HEK293T (cell line): ENCODE data around the gene TLCD1.

ENCODE experiments used
- CTCF ChIA-PET: fragments of 350-600 bp; formaldehyde crosslinking; extraction: SDS; loops from one replicate; lab custom pipeline; 2021; ENCODE audit warnings: antibody characterized with exemption, inconsistent platforms; lab: Yijun Ruan, JAX
- POLR2A ChIA-PET: fragments of 350-600 bp; formaldehyde crosslinking; extraction: SDS; loops from one replicate; lab custom pipeline; 2020; ENCODE audit warnings: antibody characterized with exemption, inconsistent platforms; lab: Yijun Ruan, JAX
- DNase-seq: peaks from one replicate; pipeline ENCODE4 v3.0.0; 2012; ENCODE audit warnings: mixed read lengths; ENCODE audit errors: extremely low spot score
- ARNT ChIP-seq: fragments of 450-650 bp; IDR thresholded peaks from 2 replicates; pipeline ENCODE4 v1.6.1; 2017; ENCODE audit warnings: mild to moderate bottlenecking
- BHLHE40 ChIP-seq: fragments of 450-650 bp; IDR thresholded peaks from 2 replicates; pipeline ENCODE4 v1.6.1; 2016; ENCODE audit warnings: mild to moderate bottlenecking, moderate library complexity, borderline replicate concordance
- CTBP1 ChIP-seq: fragments of 450-650 bp; IDR thresholded peaks from 2 replicates; pipeline ENCODE4 v1.6.1; 2016; ENCODE audit warnings: borderline replicate concordance
- ELF4 ChIP-seq: fragments of 450-650 bp; IDR thresholded peaks from 2 replicates; pipeline ENCODE4 v1.6.1; 2017; ENCODE audit warnings: antibody characterized with exemption
- FOXA1 ChIP-seq: fragments of 450-650 bp; IDR thresholded peaks from 2 replicates; pipeline ENCODE4 v1.6.1; 2016; ENCODE audit warnings: mild to moderate bottlenecking
- FOXK2 ChIP-seq: fragments of 450-650 bp; IDR thresholded peaks from 2 replicates; pipeline ENCODE4 v1.6.1; 2016; ENCODE audit warnings: mild to moderate bottlenecking
- FOXM1 ChIP-seq: fragments of 450-650 bp; IDR thresholded peaks from 2 replicates; pipeline ENCODE4 v1.6.1; 2017; ENCODE audit warnings: mild to moderate bottlenecking, borderline replicate concordance
- HDGF ChIP-seq: fragments of 450-650 bp; IDR thresholded peaks from 2 replicates; pipeline ENCODE4 v1.6.1; 2017; ENCODE audit warnings: antibody characterized with exemption, borderline replicate concordance
- L3MBTL2 ChIP-seq: fragments of 450-650 bp; conservative IDR thresholded peaks from 2 replicates; pipeline ENCODE4 v1.6.1; 2016; ENCODE audit warnings: mild to moderate bottlenecking
- LEF1 ChIP-seq: fragments of 450-650 bp; IDR thresholded peaks from 2 replicates; pipeline ENCODE4 v1.6.1; 2017; ENCODE audit warnings: mild to moderate bottlenecking, borderline replicate concordance
- NFRKB ChIP-seq: fragments of 450-650 bp; IDR thresholded peaks from 2 replicates; pipeline ENCODE4 v1.6.1; 2016; ENCODE audit warnings: mild to moderate bottlenecking, moderate library complexity
- PKNOX1 ChIP-seq: fragments of 450-650 bp; IDR thresholded peaks from 2 replicates; pipeline ENCODE4 v1.6.1; 2016
- SP1 ChIP-seq: fragments of 450-650 bp; IDR thresholded peaks from 2 replicates; pipeline ENCODE4 v1.6.1; 2017
- SUZ12 ChIP-seq: fragments of 450-650 bp; IDR thresholded peaks from 2 replicates; pipeline ENCODE4 v1.6.1; 2016; ENCODE audit warnings: mild to moderate bottlenecking
- TARDBP ChIP-seq: fragments of 450-650 bp; IDR thresholded peaks from 2 replicates; pipeline ENCODE4 v1.6.1; 2016
- ZNF384 ChIP-seq: fragments of 450-650 bp; IDR thresholded peaks from 2 replicates; pipeline ENCODE4 v1.6.1; 2016

TLCD1 gene

DNA sequence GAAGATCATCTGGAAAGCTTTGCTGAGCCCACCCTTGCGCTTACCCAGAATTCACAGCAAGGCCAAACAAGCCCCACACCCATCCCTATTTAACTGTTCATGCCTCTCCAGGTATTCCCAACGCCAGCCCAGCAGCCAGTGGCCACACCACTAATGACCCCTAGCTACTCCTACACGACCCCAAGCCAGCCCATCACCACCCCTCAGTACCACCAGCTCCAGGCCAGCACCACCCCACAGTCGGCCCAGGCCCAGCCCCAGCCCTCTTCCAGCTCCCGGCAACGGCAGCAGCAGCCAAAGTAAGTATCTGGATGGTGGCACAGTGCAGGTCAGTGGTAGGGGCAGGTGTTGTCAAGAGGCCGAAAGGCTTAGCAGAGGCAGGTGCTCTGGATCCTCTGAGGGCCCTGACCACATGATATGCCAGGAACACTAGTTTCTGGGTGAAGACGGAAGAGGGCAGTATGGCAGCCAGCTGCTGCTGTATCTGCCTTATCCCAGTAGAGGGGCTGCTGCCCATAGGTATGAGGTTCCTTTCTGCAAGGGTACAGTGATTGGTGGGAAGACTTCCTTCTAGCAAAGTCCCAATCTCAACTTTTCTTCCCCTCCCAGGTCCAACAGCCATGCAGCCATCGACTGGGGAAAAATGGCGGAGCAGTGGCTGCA lies 25.1 kb downstream of the TLCD1 start:
- POLR2A ChIA-PET, result interaction anchor here (2.6 to 15.7 kb wide), 2 partner anchors 10 to 23 kb away, joined by 25 to 309 read pairs; partner anchors contain the start of genes NEK8, PROCA1, RPL23A and TLCD1
- CTCF ChIA-PET, result interaction anchor here (0.5 kb wide), 1 partner anchor 15 kb away, joined by 3 read pairs; no protein-coding TSS in a partner anchor
- no peak for DNase-seq
- TF ChIP-seq HDGF (no peak), ARNT (no peak), CTBP1 (no peak), FOXK2 (no peak), LEF1 (no peak), L3MBTL2 (no peak), FOXM1 (no peak), BHLHE40 (no peak), NFRKB (no peak), TARDBP (no peak), ZNF384 (no peak), PKNOX1 (no peak), SP1 (no peak), SUZ12 (no peak), FOXA1 (no peak), ELF4 (no peak)

- ChIA-PET CTCF (interaction anchor here (0.5 kb wide), 1 partner anchor 15 kb away, joined by 3 read pairs; no protein-coding TSS in a partner anchor), POLR2A (interaction anchor here (2.6 to 15.7 kb wide), 2 partner anchors 11 to 24 kb away, joined by 25 to 309 read pairs; partner anchors contain the start of genes NEK8, PROCA1, RPL23A and TLCD1)
- DNase-seq, result no peak
- TF ChIP-seq PKNOX1 (no peak), ZNF384 (no peak), SP1 (no peak), L3MBTL2 (no peak), ARNT (no peak)
These were observed 25.8 kb downstream of the TLCD1 start for GRCh38 chr17:28700278-28700677.

DNA sequence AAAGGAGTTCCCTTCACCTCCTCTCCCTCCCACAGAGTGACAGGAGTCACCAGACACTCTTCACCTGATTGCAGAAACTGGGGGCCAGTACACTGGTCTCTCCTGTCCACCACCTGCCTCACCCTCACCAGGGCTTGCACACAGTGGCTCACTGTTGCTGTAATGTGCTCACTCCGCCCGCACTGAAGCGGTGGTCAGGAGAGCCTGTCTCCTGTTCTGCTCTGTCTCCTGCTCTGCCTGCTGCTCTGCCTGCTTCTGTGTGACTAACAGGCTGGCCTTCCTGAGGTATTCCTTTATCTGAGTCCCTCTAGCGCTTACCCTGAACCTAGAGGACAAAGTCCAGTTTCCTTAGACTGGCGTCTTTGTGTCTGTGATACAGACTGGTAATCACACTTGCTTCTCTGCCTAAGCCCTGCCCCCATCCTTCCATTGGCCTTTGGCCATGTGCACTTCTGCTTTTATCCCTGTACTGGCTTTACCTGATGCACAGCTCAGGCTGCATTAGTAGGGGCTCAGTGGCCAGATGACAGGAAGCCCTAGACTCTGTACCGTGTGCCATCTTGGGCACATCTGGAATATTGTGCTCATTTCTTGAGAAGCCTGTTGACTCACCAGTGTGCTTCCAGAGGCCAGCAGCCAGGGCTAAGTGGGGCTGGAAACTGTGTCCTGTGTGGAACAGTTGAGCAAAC lies 27.6 kb downstream of the TLCD1 start:
- no peak for DNase-seq
- ChIA-PET POLR2A (interaction anchor here (1.2 to 15.7 kb wide), 3 partner anchors 13 to 26 kb away, joined by 3 to 309 read pairs (median 3); partner anchors contain the start of genes NEK8, PROCA1, RPL23A and TLCD1), CTCF (no interaction called here)
- TF ChIP-seq SUZ12 (no peak), L3MBTL2 (no peak), NFRKB (no peak), FOXK2 (no peak), ZNF384 (no peak), LEF1 (no peak)

DNA sequence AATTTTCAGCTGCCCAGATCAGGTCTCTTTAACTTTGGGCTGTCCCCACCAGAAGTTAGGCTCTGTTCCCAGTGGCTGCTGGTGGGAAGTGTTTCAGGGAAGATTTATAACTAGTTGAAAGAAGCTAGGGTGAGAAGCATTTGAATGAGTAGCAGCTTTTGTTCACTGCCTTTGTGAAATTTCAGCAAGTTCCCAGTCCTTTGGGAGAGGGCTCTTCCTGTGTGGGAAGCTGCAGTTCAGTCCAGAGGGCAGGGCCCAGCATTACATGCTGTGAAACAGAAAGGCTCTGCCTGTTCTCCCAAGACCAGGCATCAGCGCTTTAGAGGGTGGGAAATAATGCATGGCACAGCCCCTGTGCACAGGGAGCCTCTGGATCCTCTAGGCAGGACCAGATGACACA lies 32.2 kb downstream of the TLCD1 start:
- CTCF ChIA-PET, result no interaction called here
- DNase-seq, result no peak

GRCh38 chr17:28689011-28689410 lies 37.0 kb downstream of the TLCD1 start:
- ChIA-PET POLR2A (interaction anchor here (1.1 kb wide), 1 partner anchor 31 kb away, joined by 3 read pairs; the partner anchor contains the start of gene RPL23A), CTCF (no interaction called here)
- TF ChIP-seq ELF4, result no peak
- TF ChIP-seq LEF1, result no peak
- no peak for TF ChIP-seq HDGF
- TF ChIP-seq PKNOX1, result no peak
- TF ChIP-seq FOXK2, result no peak
- TF ChIP-seq FOXM1, result no peak
- TF ChIP-seq L3MBTL2, result no peak
- no peak for TF ChIP-seq BHLHE40
- no peak for TF ChIP-seq TARDBP
- no peak for TF ChIP-seq SP1
- TF ChIP-seq ZNF384, result no peak
- TF ChIP-seq SUZ12, result no peak
- TF ChIP-seq FOXA1, result no peak
- DNase-seq, result no peak

More for the DNA sequence above, 32.2 kb downstream of the TLCD1 start:
- TF ChIP-seq NFRKB (no peak), ARNT (no peak), ELF4 (no peak), FOXM1 (no peak), TARDBP (no peak), ZNF384 (no peak), FOXA1 (no peak), FOXK2 (no peak), BHLHE40 (no peak), HDGF (no peak), SUZ12 (no peak), SP1 (no peak), PKNOX1 (no peak), LEF1 (no peak), L3MBTL2 (no peak), CTBP1 (no peak)
- POLR2A ChIA-PET, result interaction anchor here (0.8 to 2.0 kb wide), 6 partner anchors 11 to 122 kb away, joined by 3 to 7 read pairs (median 4); partner anchors contain the start of genes BLTP2, PIGS and RPL23A
